NOMO-1 (cell line): ENCODE data around the gene CAPRIN1.
A peak's percentile ranks its signal among the peaks of the same experiment; 100 is the strongest.
"Not testable (repeated sequence)": the region's sequence is repeated elsewhere in the genome, so short reads cannot be mapped to it uniquely, and the experiment has no call there.

Experiments used
- DNase-seq, 2 experiments: peaks; one replicate each; lab custom pipeline; 2025; ENCODE audit not compliant: unreplicated experiment in 2 of 2; lab: John Stamatoyannopoulos, UW

Gene CAPRIN1

DNA sequence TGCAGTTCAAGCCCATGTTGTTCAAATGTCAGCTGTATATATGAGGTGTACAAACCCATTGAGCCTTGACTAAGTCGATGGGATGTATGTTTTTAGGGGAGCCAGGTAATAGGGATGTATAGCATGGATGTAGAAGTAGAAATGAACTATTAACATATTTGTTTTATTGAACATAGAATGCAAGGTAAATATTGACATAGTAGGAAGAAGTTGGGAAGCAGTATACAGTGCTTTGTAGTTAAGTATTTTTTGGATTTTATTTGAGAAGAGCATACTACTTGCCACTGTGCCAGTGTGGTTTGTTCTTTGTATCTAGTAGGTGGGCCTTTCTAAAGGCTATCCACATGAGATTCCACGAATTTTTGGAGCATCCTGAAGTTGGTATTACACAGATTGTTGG lies 33.1 kb downstream of the CAPRIN1 start:
- DNase-seq, result no peak

DNA sequence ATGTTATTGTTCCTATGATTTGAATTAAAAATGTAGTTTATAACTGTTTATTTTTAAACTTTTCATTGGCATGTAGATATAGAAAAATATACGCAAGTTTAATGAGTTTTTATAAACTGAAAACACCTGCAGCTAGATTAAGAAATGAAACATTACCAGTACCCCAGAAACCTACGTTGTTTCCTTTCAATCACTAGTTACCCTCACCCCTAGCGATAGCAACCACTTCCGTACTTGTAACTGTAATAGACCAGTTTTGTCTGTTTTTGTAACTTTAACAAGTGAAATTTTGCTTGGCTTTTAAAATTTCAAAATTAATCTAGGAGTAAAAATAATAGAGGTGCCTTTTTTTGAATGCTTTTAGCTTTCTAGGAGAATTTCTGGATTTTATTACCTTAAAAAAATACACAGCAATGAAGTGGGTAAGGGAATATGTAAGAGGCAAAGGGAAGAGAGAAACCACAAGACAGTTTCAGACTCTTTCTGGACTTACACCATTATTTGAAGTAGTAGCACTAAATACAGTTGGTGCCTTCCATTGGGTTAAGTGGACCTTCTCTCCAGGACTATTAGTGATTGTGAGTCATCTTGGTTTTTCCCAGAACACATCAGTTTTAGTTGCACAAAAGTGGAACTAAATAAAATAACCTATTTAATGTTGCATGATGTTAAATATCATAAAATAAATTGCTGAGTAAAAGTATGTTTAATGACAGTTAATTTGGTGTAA lies 35.2 kb downstream of the CAPRIN1 start:
- no peak for DNase-seq

DNA sequence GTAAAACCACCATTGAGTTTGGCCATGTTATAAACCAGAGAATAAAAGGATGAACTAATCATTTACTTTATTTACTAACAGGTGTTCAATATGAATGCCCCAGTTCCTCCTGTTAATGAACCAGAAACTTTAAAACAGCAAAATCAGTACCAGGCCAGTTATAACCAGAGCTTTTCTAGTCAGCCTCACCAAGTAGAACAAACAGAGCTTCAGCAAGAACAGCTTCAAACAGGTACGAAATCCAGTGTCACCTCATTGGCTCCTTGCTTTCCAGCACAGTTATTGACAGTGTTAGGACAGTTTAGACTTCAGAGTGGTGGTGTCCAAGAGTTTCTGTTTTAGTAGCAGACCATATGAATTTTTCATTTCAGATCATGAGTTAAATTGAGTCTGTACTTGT lies 40.3 kb downstream of the CAPRIN1 start:
- DNase-seq, result no peak

DNA sequence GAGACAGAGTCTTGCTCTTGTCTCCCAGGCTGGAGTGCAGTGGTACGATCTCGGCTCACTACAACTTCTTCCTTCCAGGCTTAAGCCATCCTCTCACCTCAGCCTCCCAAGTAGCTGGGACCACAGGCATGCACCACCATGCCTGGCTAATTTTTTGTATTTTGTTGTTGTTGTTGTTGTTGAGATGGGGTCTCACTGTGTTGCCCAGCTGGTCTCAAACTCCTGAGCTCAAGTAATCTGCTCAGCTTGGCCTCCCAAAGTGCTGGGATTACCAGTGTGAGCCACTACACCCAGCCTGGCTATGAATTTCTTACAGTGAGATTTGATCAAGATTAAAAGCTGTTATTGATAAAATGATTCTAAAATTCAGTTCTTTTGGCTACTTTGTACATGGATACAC lies 43.4 kb downstream of the CAPRIN1 start:
- not testable (repeated sequence) for DNase-seq

DNA sequence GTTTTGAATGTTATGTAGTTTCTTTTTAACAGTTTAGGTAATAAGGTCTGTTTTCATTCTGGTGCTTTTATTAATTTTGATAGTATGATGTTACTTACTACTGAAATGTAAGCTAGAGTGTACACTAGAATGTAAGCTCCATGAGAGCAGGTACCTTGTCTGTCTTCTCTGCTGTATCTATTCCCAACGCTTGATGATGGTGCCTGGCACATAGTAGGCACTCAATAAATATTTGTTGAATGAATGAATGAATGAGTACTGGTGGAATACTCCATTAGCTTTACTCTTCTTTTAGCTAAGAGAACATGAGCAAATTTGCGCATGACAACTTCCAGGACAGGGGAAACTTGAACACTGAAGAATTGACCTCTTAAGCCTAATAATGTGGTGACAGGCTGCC lies 47.3 kb downstream of the CAPRIN1 start:
- DNase-seq, result no peak

DNA sequence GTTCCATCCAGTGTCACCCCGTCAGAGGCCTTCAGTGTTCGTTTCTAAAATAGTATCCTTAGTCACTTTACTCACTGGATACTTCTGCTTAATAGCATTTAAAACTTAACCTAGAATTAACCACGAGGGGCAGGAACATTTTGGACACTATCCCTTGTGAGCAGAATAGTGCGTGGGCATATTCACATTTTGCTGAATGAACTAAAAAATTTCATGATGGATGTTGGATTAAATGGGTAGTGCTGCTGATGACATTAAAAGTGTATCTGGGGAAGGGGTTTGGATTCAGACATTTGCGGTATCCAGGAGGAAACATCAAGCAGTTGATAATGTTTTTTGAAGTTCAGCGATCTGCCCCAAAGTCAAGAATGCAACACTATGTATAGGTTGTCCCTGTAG lies 53.1 kb downstream of the CAPRIN1 start:
- DNase-seq, result peak in 1 of 2 experiments; percentile 55

DNA sequence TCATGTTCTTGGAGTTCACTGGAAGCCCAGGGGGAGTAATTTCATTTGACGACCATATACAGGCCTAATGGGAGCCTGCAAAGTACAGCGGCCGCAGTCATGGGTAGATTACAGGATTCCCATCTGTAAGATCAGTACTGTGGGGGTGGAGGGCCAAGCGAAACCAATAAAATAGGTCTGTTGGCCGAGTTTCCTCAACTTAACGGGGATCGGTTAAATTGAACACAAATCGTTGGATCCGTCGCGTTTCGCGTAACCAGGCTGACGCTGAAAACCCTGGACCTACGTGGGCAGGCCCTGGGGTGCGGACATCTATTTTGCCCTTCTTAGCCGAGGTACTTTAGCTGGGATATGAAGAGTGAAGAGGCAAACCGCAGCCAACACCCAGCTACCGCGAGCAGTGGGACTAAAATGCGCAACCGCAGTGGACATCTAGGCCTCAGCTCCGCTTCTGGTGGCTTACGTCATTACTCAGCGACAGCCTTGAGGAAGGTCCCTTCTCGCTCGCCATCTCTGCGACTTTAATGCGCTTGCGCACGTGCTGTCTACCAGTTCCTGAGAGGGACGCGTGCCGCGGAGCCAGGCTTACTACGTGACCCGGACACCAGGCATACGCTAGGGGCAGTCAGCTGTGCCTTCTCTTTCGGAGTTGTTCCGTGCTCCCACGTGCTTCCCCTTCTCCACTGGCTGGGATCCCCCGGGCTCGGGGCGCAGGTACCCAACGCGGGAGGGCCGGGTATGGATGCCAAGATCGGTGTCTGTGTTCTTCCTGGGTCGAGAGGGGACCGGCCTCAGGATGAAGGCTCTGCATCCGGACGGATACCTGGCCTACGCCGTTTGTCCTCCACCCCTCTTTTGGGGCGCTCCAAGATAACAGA lies 53.8 kb downstream of the CAPRIN1 start, which contains the start of gene NAT10:
Gene NAT10 (plus strand): TSS at position 551 of the 878 bp plus-strand sequence. CDS start 2,597 bp downstream, outside the sequence.
- DNase-seq, result peak; percentile 89 to 97

DNA sequence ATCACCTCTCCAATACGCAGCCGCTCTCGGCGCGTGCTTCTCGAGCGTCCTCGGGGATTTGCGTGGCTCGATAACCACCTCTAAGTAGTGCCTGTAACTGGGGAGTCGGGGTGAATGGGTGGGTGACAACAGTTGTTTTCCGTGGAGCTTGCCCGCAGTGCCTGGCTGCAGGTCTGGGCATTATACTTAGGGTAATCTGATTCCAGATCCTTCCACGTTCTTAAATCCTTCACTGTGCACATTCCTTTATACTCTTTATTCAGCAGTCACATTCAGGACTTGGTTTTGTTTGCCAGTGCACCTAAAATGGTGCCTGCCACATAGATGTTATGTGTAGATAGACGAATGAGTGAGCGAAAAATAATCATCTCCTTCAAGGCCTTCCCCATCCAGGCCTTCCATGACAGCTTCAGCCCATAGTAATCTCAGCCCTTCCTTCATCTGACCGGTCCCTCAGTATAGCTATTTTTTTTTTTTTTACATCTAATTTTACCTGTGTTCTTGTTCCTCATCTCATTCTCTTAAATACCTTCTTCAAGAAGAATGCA lies 54.5 kb downstream of the CAPRIN1 start:
- DNase-seq, result peak in 1 of 2 experiments; percentile 6

DNA sequence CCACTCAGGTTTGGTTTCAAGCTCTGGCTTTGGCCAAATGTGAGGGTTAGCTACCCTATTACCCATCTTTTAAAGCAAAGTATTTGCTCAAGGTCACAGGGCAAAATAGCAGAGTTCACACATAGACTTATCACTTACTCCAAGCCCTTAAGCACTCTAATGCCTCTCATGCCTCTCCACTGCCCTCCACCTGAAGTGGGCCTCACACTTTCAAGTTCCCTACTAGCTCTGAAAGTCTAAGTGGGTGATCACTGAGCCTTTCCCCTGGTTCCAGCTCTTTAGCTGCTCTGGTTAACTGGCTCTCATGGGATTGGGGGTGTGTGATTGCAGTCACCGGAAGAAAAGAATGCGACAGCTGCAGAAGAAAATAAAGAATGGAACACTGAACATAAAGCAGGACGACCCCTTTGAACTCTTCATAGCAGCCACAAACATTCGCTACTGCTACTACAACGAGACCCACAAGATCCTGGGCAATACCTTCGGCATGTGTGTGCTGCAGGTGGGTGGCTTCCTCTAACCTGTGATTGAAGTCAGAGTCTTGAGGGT lies 60.3 kb downstream of the CAPRIN1 start:
- DNase-seq, result no peak

DNA sequence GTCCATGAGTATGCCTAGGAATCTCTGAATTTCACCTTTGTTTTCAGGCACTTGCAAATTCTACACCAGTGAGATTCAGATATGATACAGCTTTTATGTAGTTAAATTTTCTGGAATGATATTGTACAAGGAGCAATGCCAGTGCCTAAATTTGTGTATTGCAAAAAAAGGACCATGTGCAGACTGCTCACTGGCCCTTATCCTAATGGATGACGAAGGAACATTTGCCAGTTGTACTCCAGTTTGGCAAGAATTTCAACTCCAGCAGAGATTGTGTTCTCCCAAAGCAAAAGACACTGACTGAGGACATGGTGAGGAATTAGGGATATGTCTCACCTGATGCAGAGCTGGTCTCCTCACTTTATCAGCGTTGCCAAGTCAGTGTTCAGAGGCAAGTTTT lies 62.5 kb downstream of the CAPRIN1 start:
- DNase-seq, result no peak

DNA sequence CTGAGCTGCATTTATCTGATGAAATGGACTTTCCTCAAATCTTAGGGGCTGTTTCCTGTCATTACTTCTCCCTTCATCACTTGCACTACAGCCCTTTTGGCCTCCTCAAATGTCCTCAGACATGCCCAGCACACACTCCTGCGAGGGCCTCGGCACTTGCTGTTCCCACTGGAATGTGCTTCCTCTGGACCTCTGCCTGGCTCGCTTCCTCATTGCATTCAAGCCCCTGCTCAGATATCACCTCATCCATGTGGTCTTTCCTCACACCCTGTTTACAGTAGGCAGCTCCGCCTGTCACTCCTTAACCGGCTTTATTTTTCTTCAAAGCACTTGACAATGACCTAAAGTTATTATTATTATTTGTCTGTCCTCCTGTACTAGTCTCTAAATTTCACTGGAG lies 62.9 kb downstream of the CAPRIN1 start:
- no peak for DNase-seq

DNA sequence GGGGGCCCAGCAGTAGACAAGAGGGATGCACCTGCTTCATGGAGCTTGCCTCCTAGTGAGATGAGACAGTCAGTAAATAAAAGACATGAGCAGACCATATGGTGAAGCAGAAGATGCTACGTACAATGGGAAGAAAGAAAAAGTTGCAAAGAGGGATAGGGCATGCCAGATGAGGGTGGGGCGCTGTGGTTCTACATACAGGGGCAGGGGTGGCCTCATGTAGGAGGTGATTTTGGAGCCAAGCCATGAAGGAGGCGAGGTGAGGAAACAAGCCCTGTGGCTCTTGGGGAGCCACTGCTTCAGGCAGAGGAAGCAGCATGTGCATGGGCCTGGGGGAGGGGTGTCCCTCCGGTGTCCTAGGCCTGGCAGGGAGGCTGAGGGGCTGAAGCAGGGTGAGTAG lies 69.1 kb downstream of the CAPRIN1 start:
- DNase-seq, result no peak

DNA sequence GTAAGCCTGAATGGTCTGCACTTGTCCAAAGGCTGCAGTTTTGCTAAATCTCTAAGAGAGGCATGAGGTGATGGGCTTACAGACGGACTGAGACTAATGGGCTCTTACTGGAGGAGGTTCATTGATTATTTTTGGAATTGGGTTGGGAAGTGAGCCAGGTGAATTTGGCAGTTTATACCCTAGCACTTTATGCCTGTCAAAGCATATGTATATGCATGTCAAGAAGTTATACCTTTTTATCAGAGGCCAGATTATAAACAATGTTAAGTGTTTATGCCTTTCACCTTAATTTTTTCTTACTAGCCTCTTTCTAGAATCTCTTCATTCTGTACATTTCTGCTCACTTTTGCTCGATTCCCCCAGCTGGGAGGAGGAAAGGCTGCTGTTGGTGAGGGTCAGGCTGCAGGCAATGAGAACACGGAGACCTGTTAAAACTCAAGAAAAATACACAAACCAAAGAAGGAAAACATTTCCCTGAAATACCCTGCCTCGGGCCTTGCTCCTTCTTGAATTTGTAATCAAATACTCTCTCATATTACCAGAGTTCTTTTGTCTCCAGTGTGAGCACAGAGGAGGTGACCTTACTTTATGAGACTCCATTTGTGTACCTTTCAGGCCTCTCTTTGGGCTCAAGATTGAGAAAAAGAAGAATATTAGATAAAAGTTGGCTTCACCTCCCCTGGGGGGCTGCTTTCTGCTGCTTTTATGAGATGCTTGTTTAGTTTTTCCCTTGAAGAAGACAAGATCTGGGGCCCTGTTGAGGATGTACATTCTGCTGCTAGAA lies 73.5 kb downstream of the CAPRIN1 start:
- DNase-seq, result no peak

DNA sequence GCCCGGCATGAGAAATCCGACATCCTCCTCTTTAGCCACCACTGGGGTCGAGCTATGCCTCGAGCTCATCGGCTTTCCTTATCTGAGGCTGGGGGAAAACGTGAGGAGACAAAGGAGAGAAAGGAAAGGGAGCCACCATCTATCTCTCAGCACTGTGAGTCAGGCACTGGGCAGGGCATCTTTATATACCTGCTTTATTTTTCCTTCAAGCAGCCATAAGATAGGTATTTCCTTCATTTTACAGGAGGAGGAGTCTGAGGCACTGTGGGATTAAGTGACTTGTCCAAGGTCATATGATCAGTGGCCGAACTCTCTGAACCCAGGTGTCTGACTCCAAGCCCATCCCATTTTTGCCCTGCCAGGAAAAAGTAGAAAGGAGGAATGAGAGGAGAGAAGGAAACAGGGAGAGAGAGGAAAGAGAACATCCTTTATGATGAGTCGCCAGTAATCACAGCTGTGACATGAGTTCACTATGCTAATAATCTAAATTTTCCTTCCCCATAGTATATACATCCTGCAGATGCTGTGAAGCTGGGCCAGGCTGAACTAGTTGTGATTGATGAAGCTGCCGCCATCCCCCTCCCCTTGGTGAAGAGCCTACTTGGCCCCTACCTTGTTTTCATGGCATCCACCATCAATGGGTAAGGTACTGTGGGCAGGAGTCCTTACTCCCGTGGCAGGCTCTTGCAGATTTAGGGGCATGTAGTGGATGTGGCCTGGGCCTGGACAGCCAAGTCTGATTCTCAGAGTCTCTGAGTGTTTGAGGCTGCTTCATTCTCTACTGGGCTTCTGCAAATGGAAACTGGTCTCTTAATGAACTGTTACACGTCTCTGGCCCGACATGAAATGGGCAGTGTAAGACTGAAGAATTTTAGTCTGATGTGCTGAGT lies 75.7 kb downstream of the CAPRIN1 start:
- DNase-seq, result no peak

DNA sequence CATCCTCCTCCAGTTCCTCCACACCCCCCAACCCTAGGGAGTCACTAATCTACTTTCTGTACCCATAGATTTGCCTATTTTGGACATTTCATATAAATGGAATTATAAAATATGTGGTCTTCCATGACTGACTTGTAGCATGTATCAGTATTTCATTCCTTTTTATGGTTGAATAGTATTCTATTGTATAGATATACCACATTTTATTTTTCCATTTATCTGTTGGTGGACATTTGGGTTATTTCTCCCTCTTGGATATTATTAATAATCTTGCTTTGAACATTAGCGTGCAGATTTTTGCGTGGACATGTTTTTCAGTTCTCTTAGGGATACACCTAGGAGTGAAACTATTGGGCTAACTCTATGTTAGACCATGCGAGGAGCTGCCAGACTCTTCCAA lies 77.3 kb downstream of the CAPRIN1 start:
- peak in 1 of 2 experiments; percentile 86 for DNase-seq

DNA sequence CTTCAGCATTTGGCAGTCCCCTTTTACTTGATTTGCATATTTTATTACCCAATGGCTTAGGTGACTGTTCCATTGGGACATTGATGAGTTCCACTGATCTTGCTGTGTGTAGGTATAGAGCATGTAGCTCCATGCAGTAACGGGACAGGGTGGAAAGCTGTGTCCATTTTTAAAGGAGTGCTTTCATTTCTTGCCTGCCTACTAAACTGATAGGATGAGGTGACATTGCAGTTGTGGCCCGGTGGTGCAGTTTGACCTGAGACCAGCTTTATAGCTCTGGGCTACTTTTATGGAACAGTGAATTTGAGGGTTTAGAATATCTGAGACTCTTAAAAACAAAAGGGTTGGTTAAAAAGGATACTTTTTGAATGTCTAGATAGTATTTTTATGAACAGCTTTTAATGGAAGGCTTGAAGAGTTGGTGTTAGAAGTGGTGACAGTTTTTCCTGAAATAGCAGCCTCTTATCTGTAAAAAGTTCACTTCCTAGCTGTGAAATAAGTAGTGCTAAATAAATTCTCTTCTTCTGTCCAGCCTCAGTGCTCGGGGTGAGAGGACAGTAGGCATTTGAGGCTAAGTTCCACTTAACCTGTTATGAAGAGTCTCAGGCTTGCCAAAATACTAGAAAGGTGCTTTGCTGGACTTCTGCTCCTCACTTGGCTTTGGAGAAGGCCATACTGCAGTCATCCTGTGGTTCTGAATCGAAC lies 80.9 kb downstream of the CAPRIN1 start:
- DNase-seq, result no peak

DNA sequence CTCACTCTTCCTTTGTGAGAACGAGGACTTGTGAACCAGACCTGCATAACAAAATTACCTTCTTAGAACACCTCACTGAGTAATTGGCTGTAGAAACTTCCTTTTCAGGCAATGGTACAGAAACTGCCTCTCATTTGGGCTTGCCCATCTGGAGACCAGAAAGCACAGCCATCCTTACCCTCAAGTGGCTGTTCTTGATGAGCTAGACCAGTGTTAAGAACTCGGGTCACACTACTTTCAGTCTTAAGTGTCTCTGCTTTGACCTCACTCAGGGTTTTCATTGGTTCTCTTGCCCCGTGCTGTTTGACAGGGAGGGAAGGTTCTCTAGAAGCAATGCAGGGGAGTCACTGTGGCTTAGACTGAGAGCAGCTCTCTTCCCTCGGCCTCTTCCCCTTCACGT lies 83.2 kb downstream of the CAPRIN1 start:
- DNase-seq, result no peak

DNA sequence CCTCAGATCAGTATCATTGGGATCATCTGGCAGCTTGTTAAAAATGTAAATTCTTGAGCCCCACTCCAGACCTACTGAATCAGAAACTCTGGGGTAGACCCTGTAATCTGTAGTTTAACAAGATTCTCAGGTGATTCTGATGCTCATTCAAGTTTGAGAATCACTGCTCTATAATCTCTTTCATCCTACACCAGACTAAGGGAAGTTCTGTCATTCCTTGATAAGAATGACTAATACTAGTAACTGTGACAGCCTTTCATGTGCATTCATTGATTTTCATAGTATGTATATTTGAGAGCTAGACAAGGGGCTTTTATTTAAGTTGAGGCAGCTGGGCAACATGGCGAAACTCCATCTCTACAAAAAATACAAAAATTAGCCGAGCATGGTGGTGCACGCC lies 83.9 kb downstream of the CAPRIN1 start:
- no peak for DNase-seq

DNA sequence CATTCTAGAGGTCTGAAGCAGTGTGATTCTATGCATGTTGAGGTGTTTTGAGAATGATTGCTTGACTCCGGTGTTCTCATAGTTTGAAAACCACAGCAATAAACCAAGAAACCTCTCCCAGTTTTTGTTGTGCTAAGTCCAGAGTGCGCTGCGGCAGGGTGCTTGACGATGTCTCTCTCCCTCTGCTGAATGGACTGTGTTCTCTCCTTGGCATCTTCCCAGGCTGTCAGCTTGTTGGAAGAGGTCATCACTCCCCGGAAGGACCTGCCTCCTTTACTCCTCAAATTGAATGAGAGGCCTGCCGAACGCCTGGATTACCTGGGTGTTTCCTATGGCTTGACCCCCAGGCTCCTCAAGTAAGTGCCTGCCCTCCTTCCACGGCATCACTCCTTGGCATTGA lies 84.9 kb downstream of the CAPRIN1 start:
- DNase-seq, result no peak
